Fibroblast of villous mesenchyme (primary cell): Measurements from ENCODE around the gene NOP14. TPM values are rescaled to one million over a fixed set of nuclear protein-coding genes. Genes with fewer than 3 reads are reported as not detected.

Experiments
- DNase-seq: peaks from one replicate; pipeline ENCODE4 v3.0.0-alpha.2; 2010; ENCODE audit warnings: low read depth
- H3K4me3 ChIP-seq: 2 replicates; pipeline ENCODE4 v1.5.1; 2011; ENCODE audit warnings: low read depth, mild to moderate bottlenecking, low read length
- CTCF ChIP-seq: IDR thresholded peaks from 2 replicates; pipeline ENCODE4 v1.5.1; 2012; ENCODE audit warnings: low read depth, mild to moderate bottlenecking, low read length; ENCODE audit not compliant: insufficient read depth
- total RNA-seq: library from RNA; depleted of rRNA; stranded (reverse); fragments of >200 nt; gene quantifications from 2 replicates; pipeline ENCODE4 v1.2.3, GENCODE V29; 2012

Gene NOP14
- total RNA-seq, 1 donor, result 26.3 TPM

- no peak for DNase-seq
- no peak overlapping the region for H3K4me3 ChIP-seq
- TF ChIP-seq CTCF, result no peak
Measured at GRCh38 chr4:2898001-2898400, 65.2 kb downstream of the NOP14 start.

- no peak overlapping the region for H3K4me3 ChIP-seq
- no peak for DNase-seq
- TF ChIP-seq CTCF, result no peak
Measured at GRCh38 chr4:2893772-2894171, 69.4 kb downstream of the NOP14 start.

- no peak for TF ChIP-seq CTCF
- peak; percentile 76 for DNase-seq
- no peak overlapping the region for H3K4me3 ChIP-seq
Measured at GRCh38 chr4:2891294-2891693, 71.9 kb downstream of the NOP14 start.

- DNase-seq, result no peak
- no peak overlapping the region for H3K4me3 ChIP-seq
- TF ChIP-seq CTCF, result no peak
Measured at GRCh38 chr4:2888886-2889285, 74.3 kb downstream of the NOP14 start.

Other genes starting within 250 kb of the NOP14 start
- 41.9 and 50.3 TPM in 2 replicates for gene TNIP2, start 207.1 kb downstream of the NOP14 start, total RNA-seq
- 23.3 and 27.4 TPM in 2 replicates for gene SH3BP2, start 170.3 kb downstream of the NOP14 start, total RNA-seq
- 212 and 235 TPM in 2 replicates for gene ADD1, start 119.6 kb downstream of the NOP14 start, total RNA-seq
- gene GRK4, start 165 bp upstream of the NOP14 start, total RNA-seq, result 6.4 and 7.3 TPM in 2 replicates
- not detected in 2 replicates for gene HTT-AS, start 111.1 kb upstream of the NOP14 start, total RNA-seq
- gene HTT, start 111.3 kb upstream of the NOP14 start, total RNA-seq, result 60.6 and 65.2 TPM in 2 replicates